Fibroblast of the aortic adventitia (primary cell): ENCODE results near the gene CDK8. TPM values are rescaled to one million over a fixed set of nuclear protein-coding genes. Genes with fewer than 3 reads are reported as not detected.

ENCODE experiments used
- DNase-seq: peaks from one replicate; pipeline ENCODE4 v3.0.0-alpha.2; 2010; ENCODE audit warnings: low read depth
- H3K4me3 ChIP-seq: 2 replicates; pipeline ENCODE4 v1.5.1; 2011; ENCODE audit warnings: low read depth, mild to moderate bottlenecking, control low read depth, low read length, moderate library complexity
- CTCF ChIP-seq: IDR thresholded peaks from 2 replicates; pipeline ENCODE4 v1.5.1; 2011; ENCODE audit warnings: mild to moderate bottlenecking, low read length, control low read depth, inconsistent platforms; ENCODE audit not compliant: insufficient read depth
- small RNA-seq: library from RNA; depleted of rRNA; stranded (forward); fragments of <200 nt; gene quantifications from one replicate; pipeline ENCODE3, GENCODE V24; 2012
- total RNA-seq: library from RNA; depleted of rRNA; stranded (reverse); fragments of >200 nt; gene quantifications from 2 replicates; pipeline ENCODE4 v1.2.3, GENCODE V29; 2012; ENCODE audit warnings: low replicate concordance

Gene CDK8
- total RNA-seq, 1 donor, result 13.6 TPM

- DNase-seq, result no peak
- TF ChIP-seq CTCF, result no peak
Measured at GRCh38 chr13:26441476-26441875, 187.5 kb downstream of the CDK8 start.

GRCh38 chr13:26442541-26442940 is 188.6 kb downstream of the CDK8 start:
- no peak for TF ChIP-seq CTCF
- DNase-seq, result peak; percentile 67

More at GRCh38 chr13:26441476-26441875, 187.5 kb downstream of the CDK8 start:
- no peak overlapping the region for H3K4me3 ChIP-seq

GRCh38 chr13:26445092-26445491 is 191.2 kb downstream of the CDK8 start:
- no peak for DNase-seq
- TF ChIP-seq CTCF, result no peak
- H3K4me3 ChIP-seq, result no peak overlapping the region

More at GRCh38 chr13:26442541-26442940, 188.6 kb downstream of the CDK8 start:
- no peak overlapping the region for H3K4me3 ChIP-seq

GRCh38 chr13:26446751-26447150 is 192.8 kb downstream of the CDK8 start:
- DNase-seq, result no peak
- no peak overlapping the region for H3K4me3 ChIP-seq
- no peak for TF ChIP-seq CTCF

- H3K4me3 ChIP-seq, result no peak overlapping the region
- TF ChIP-seq CTCF, result no peak
- no peak for DNase-seq
Measured at GRCh38 chr13:26448032-26448431, 194.1 kb downstream of the CDK8 start.

- no peak for TF ChIP-seq CTCF
- DNase-seq, result no peak
- no peak overlapping the region for H3K4me3 ChIP-seq
Measured at GRCh38 chr13:26449063-26449848, 195.3 kb downstream of the CDK8 start.

Small RNA genes lying within 50 kb of the gene (small RNA-seq; reads per million reads assigned to genes)
- gene RF02271, result not detected

Other genes with a start within 250 kb of the CDK8 start
- 0.08 and 0.90 TPM in 2 replicates for gene SHISA2, start 202.1 kb upstream of the CDK8 start, total RNA-seq
- gene RNF6, start 31.8 kb upstream of the CDK8 start, total RNA-seq, result 24.5 and 39.0 TPM in 2 replicates